ENCODE measurements around the gene THSD4.

GRCh38 chr15:71141572-71141971 is 26.3 kb downstream of the THSD4 start:
- TF ChIP-seq CTCF (IDR thresholded peaks at IDR 0.05; ENCODE audit: control extremely low read depth in 1 of 3, insufficient read depth in 1 of 3, low read depth in 1 of 3, low read length in 3 of 3), result no peak
- TF ChIP-seq CREB1 (IDR thresholded peaks at IDR 0.05), result no peak
- no peak for TF ChIP-seq SAP30 (IDR thresholded peaks at IDR 0.05; ENCODE audit: insufficient read depth, insufficient replicate concordance, low read length)
- no peak for TF ChIP-seq POLR2A (IDR thresholded peaks at IDR 0.05; ENCODE audit: control extremely low read depth in 1 of 2, low read depth in 2 of 2, low read length in 2 of 2)
- TF ChIP-seq GTF2F1 (IDR thresholded peaks at IDR 0.05; ENCODE audit: borderline replicate concordance, low read depth, low read length), result no peak
- TF ChIP-seq SP2 (IDR thresholded peaks at IDR 0.05; ENCODE audit: low read length), result no peak
- TF ChIP-seq USF2 (IDR thresholded peaks at IDR 0.05; ENCODE audit: low read length), result no peak
- TF ChIP-seq SIRT6 (IDR thresholded peaks at IDR 0.05; ENCODE audit: low read length), result no peak
- no peak for TF ChIP-seq ATF2 (IDR thresholded peaks at IDR 0.05; ENCODE audit: low read length)
- TF ChIP-seq RFX5 (IDR thresholded peaks at IDR 0.05; ENCODE audit: borderline replicate concordance, low read depth, low read length), result no peak
- no peak for TF ChIP-seq BRCA1 (IDR thresholded peaks at IDR 0.05; ENCODE audit: low read depth, low read length)

Data from H1 (cell line).